Gastrocnemius medialis (tissue), 4 donors: ENCODE results near the gene AIG1. TPM values are rescaled to one million over a fixed set of nuclear protein-coding genes. Genes with fewer than 3 reads are reported as not detected.

Experiments used
- ATAC-seq, 2 donors: fragments of 150-250 bp; one replicate each; pipeline ENCODE4 v1.9.1; 2016
- DNase-seq, 2 donors: peaks; one replicate each; pipeline ENCODE4 v3.0.0-alpha.2; 2019
- H3K27ac ChIP-seq, 4 donors: fragments of 200-600 bp; sonication (generic); 1 replicate in 1 of 4; 2 replicates in 3 of 4; pipeline ENCODE4 v1.5.1; 2016 to 2018; ENCODE audit warnings: mild to moderate bottlenecking in 2 of 4, moderate library complexity in 1 of 4
- H3K27me3 ChIP-seq, 3 donors: fragments of 200-600 bp; sonication (generic) in 2 of 3; 1 replicate in 1 of 3; 2 replicates in 2 of 3; pipeline versions ENCODE4 v1.5.1 to v1.6.0; 2016 to 2019; ENCODE audit warnings: mild to moderate bottlenecking in 1 of 3, moderate library complexity in 1 of 3
- H3K36me3 ChIP-seq, 2 donors: fragments of 200-600 bp; sonication (generic) in 1 of 2; one replicate each; pipeline ENCODE4 v1.5.1; 2017 to 2018
- H3K4me1 ChIP-seq, 2 donors: fragments of 200-600 bp; sonication (generic) in 1 of 2; one replicate each; pipeline ENCODE4 v1.5.1; 2016 to 2017; ENCODE audit warnings: mild to moderate bottlenecking in 2 of 2
- H3K4me3 ChIP-seq, 4 donors: fragments of 200-600 bp; sonication (generic) in 3 of 4; 1 replicate in 1 of 4; 2 replicates in 3 of 4; pipeline ENCODE4 v1.5.1; 2016 to 2019; ENCODE audit warnings: mild to moderate bottlenecking in 2 of 4
- H3K9me3 ChIP-seq, 3 donors: fragments of 200-600 bp; sonication (generic) in 2 of 3; 1 replicate in 1 of 3; 2 replicates in 2 of 3; pipeline ENCODE4 v1.5.1; 2016 to 2019
- POLR2A ChIP-seq, 2 donors: fragments of 450-650 bp; IDR thresholded peaks; one replicate each; pipeline ENCODE4 v1.6.1; 2017; ENCODE audit warnings: antibody characterized with exemption in 2 of 2, mild to moderate bottlenecking in 2 of 2, moderate library complexity in 2 of 2
- in situ Hi-C, 4 donors: fragments of 200-750 bp; cut with MboI; loops; one replicate each; pipeline versions ENCODE4 v1.15.0 to v1.8.0; 2017; ENCODE audit warnings: low sequenced_read_pairs in 4 of 4
- intact Hi-C: fragments of 100-400 bp; cut with DNase I; formaldehyde crosslinking; loops from one replicate; pipeline ENCODE4 v1.15.1; 2023; ENCODE audit warnings: low total_unique reads
- total RNA-seq, 4 donors: library from RNA; depleted of rRNA; stranded (reverse); fragments of >200 nt; gene quantifications; one replicate each; pipeline versions ENCODE4 v1.1.0 to v1.2.3, GENCODE V29; 2016
- TF ChIP-seq, protein P1 (sequence below), 5 experiments: fragments of 450-650 bp in 3 of 5; fragments of 200-600 bp in 2 of 5; sonication (generic) in 2 of 5; IDR thresholded peaks in 4 of 5; conservative IDR thresholded peaks in 1 of 5; 1 replicate in 4 of 5; 2 replicates in 1 of 5; pipeline ENCODE4 v1.5.1; 2016 to 2019; ENCODE audit warnings: antibody characterized with exemption in 5 of 5, mild to moderate bottlenecking in 3 of 5, moderate library complexity in 3 of 5

The AIG1 gene
- total RNA-seq, 4 donors from 2014 or later = 5.3 to 10.3 (median 5.7) TPM

DNA sequence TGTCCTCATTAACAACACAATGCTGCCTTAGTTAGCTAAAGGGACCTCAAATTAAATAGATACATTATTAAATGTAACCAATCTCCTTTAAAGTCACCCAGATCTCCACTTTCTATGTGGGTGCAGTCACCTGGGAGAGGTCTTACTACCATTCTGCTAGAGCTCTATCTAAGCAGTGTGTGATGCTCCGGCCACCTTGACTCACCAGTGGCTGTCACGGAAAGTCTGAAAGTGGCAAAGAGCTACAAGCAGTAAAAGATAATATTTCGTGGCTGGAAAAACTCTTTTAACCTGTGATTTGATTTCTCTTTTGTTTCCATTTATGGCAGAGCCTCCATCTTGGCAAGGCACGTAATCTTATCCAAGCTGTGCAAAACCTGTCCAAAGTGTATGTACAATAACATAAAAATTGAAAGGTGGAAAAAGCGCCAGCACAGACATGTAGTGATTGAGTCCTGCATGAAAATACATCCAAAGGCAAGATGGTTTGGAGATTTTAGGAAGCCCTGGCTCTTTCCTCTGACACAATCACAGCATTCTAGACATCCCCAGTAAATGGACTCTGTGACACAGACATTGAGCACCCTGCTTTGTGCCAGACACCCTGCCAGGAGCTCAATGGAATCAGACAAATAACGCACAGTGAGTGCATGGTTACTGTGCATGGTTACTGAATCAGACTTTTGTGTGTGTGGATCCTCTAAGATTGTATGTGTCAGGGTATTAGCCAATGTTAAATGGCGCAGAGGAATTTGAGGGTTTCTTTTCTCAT is 273.2 kb downstream of the AIG1 start:
- ATAC-seq (no peak), DNase-seq (no peak)
- Histone ChIP-seq H3K27ac (no peak overlapping the region), H3K9me3 (no peaks in the 10 kb centered on the region), H3K4me1 (no peaks in the 10 kb centered on the region), H3K27me3 (no peaks in the 10 kb centered on the region), H3K4me3 (no peak overlapping the region), H3K36me3 (no peaks in the 10 kb centered on the region)
- in situ Hi-C loops (no loop called here), intact Hi-C loops (no loop called here)
- TF ChIP-seq, protein P1, sequence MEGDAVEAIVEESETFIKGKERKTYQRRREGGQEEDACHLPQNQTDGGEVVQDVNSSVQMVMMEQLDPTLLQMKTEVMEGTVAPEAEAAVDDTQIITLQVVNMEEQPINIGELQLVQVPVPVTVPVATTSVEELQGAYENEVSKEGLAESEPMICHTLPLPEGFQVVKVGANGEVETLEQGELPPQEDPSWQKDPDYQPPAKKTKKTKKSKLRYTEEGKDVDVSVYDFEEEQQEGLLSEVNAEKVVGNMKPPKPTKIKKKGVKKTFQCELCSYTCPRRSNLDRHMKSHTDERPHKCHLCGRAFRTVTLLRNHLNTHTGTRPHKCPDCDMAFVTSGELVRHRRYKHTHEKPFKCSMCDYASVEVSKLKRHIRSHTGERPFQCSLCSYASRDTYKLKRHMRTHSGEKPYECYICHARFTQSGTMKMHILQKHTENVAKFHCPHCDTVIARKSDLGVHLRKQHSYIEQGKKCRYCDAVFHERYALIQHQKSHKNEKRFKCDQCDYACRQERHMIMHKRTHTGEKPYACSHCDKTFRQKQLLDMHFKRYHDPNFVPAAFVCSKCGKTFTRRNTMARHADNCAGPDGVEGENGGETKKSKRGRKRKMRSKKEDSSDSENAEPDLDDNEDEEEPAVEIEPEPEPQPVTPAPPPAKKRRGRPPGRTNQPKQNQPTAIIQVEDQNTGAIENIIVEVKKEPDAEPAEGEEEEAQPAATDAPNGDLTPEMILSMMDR (IDR thresholded peaks at IDR 0.05 in 4 of 5, conservative IDR thresholded peaks at IDR 0.05 in 1 of 5) = no peak
- no peak for TF ChIP-seq POLR2A (IDR thresholded peaks at IDR 0.05)

DNA sequence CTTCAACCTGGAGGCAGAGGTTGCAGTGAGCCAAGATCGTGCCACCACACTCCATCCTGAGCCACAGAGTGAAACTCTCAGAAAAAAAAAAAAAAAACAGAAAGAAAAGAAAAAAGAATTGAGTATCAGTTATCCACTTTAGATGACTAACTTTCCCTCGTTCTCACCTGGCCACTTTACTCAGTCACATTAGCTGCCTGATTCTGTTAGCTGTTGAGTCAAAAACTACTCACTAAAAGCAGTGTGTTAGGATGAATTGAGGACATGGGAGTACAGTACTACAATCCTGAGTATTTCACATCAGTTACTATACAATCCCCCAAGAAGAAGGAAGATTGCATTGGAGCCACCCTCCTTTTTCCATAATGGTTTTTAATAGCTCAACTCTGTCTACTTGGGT is 275.2 kb downstream of the AIG1 start:
- Histone ChIP-seq H3K27ac (no peak overlapping the region), H3K27me3 (no peaks in the 10 kb centered on the region), H3K36me3 (no peaks in the 10 kb centered on the region), H3K4me3 (no peak overlapping the region), H3K9me3 (no peaks in the 10 kb centered on the region), H3K4me1 (no peaks in the 10 kb centered on the region)
- no peak for DNase-seq
- TF ChIP-seq, protein P1 (IDR thresholded peaks at IDR 0.05 in 4 of 5, conservative IDR thresholded peaks at IDR 0.05 in 1 of 5) = no peak
- TF ChIP-seq POLR2A (IDR thresholded peaks at IDR 0.05) = no peak
- intact Hi-C loops (no loop called here), in situ Hi-C loops (no loop called here)
- ATAC-seq = no peak

DNA sequence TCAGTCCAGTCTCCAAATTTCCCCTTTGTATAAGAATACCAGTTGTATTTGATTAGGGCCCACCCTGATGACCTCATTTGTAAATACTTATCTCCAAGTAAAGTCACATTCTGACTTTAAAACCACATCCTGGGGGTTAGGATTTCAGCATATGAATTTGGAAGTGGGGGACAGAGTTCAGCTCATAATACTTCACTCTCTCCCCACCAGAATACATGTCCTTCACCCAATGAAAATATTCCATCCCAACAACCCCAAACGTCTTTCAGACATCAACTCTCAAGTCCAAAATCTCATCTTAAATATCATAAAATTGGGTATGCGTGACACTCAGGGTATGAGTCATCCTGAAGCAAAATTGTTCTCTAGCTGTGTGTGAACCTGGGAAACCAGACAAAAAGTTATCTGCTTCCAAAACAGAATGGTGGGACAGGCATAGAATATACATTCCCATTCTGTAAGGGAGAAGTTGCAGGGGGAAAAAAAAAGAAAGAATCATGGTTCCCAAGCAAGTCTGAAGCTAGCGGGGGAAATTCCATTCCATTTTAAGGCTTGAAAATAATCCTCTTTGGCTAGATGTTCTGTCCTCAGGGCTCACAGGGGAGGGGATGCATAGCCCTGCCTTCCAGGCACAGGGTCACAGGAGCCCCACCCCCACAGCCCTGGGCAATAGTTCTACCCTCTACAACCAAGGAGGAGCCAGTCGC is 275.9 kb downstream of the AIG1 start:
- no peak overlapping the region for H3K27ac ChIP-seq
- no peaks in the 10 kb centered on the region for H3K36me3 ChIP-seq
- DNase-seq (no peak), ATAC-seq (no peak)
- H3K4me3 ChIP-seq = no peak overlapping the region
- in situ Hi-C loops (no loop called here), intact Hi-C loops (no loop called here)
- H3K4me1 ChIP-seq = no peaks in the 10 kb centered on the region
- no peaks in the 10 kb centered on the region for H3K27me3 ChIP-seq
- no peaks in the 10 kb centered on the region for H3K9me3 ChIP-seq
- TF ChIP-seq POLR2A (IDR thresholded peaks at IDR 0.05) = no peak
- TF ChIP-seq, protein P1 (IDR thresholded peaks at IDR 0.05 in 4 of 5, conservative IDR thresholded peaks at IDR 0.05 in 1 of 5) = no peak

DNA sequence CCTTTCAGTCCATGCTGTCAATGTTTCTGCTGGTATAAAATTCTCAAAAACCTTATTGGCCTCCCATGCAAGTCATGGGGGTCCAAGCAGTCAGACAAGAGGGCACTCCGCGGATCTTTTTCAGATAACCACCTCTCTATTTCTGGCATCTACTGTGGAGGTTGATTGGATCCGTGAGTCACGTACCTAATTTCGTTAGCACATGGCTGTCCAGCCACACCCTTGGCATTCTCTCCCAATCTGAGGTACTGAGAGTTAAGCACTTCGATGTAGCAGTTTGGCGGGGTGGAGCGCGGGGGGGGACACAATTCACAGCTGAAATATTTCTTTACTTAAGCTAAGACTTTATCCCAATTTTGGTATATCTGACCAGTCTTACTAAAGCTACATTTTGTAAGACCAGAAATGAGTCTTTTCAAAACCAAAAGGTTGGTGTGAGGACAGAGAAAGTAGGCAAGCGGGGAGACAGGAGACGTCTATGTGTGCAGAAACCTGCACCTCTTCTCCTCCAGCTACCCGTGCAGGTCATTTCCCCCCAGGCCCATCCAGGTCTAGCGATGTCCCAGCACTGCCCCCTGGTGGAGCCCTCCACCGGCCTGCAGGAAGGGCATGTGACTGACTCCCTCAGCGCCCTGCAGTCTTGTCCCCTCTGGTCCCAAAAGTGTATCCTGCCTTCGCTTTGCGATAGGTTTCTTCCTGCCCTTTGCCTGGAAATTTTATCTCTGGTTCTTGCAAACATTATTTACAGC is 276.7 kb downstream of the AIG1 start:
- Histone ChIP-seq H3K4me3 (no peak overlapping the region), H3K9me3 (no peaks in the 10 kb centered on the region), H3K4me1 (no peaks in the 10 kb centered on the region), H3K27ac (no peak overlapping the region), H3K27me3 (no peaks in the 10 kb centered on the region), H3K36me3 (no peaks in the 10 kb centered on the region)
- DNase-seq (no peak), ATAC-seq (no peak)
- intact Hi-C loops (no loop called here), in situ Hi-C loops (no loop called here)
- no peak for TF ChIP-seq POLR2A (IDR thresholded peaks at IDR 0.05)
- TF ChIP-seq, protein P1 (IDR thresholded peaks at IDR 0.05 in 4 of 5, conservative IDR thresholded peaks at IDR 0.05 in 1 of 5) = peak in 1 of 5 experiments; percentile 40
